ENCODE data around the gene NEDD1. TPM values are rescaled to one million over a fixed set of nuclear protein-coding genes. Genes with fewer than 3 reads are reported as not detected.

The NEDD1 gene
- total RNA-seq, 2 donors from 2014 or later = 8.8 to 11.9 TPM

- Histone ChIP-seq H3K36me3 (peaks cover 8% of the 10 kb centered on the region), H3K27ac (no peak overlapping the region), H3K27me3 (no peaks in the 10 kb centered on the region), H3K4me3 (no peak overlapping the region), H3K9me3 (peaks cover 0 to 6% of the 10 kb centered on the region in 2 donors), H3K4me1 (no peaks in the 10 kb centered on the region)
- no peak for DNase-seq (ENCODE audit: low spot score)
- TF ChIP-seq, protein P1, sequence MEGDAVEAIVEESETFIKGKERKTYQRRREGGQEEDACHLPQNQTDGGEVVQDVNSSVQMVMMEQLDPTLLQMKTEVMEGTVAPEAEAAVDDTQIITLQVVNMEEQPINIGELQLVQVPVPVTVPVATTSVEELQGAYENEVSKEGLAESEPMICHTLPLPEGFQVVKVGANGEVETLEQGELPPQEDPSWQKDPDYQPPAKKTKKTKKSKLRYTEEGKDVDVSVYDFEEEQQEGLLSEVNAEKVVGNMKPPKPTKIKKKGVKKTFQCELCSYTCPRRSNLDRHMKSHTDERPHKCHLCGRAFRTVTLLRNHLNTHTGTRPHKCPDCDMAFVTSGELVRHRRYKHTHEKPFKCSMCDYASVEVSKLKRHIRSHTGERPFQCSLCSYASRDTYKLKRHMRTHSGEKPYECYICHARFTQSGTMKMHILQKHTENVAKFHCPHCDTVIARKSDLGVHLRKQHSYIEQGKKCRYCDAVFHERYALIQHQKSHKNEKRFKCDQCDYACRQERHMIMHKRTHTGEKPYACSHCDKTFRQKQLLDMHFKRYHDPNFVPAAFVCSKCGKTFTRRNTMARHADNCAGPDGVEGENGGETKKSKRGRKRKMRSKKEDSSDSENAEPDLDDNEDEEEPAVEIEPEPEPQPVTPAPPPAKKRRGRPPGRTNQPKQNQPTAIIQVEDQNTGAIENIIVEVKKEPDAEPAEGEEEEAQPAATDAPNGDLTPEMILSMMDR (IDR thresholded peaks at IDR 0.05) = no peak
Observed at GRCh38 chr12:96919510-96920210, 12.6 kb downstream of the NEDD1 start.

- Histone ChIP-seq H3K9me3 (no peaks in the 10 kb centered on the region), H3K27me3 (no peaks in the 10 kb centered on the region), H3K4me1 (no peaks in the 10 kb centered on the region), H3K27ac (no peak overlapping the region), H3K4me3 (no peak overlapping the region), H3K36me3 (peaks cover 32% of the 10 kb centered on the region)
- DNase-seq (ENCODE audit: low spot score) = no peak
- TF ChIP-seq, protein P1 (IDR thresholded peaks at IDR 0.05) = no peak
Observed at GRCh38 chr12:96948782-96949181, 41.7 kb downstream of the NEDD1 start.

DNA sequence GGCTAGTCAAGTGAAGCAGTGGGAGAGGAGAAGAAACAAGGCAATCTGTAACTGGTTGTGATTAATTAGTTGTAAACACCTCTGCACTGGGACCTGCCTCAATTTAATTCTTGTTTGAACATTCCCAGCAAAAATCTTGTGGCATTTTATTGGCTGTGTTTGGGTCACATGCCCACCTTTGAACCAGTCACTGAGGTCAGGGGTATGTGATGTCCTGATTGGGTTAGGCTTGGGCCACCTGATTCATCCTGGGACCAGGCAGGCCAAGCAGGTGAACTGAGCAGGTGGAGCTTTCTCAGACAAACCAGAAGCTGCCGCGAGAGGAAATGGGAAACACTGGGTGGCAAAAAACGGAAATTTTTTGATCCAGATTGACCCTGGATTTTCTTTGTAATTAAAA is 72.5 kb downstream of the NEDD1 start:
- Histone ChIP-seq H3K27ac (no peak overlapping the region), H3K4me3 (no peak overlapping the region), H3K9me3 (no peaks in the 10 kb centered on the region), H3K36me3 (no peaks in the 10 kb centered on the region), H3K4me1 (no peaks in the 10 kb centered on the region), H3K27me3 (no peaks in the 10 kb centered on the region)
- DNase-seq (ENCODE audit: low spot score) = no peak
- TF ChIP-seq, protein P1 (IDR thresholded peaks at IDR 0.05) = no peak

GRCh38 chr12:96980991-96981414 is 73.9 kb downstream of the NEDD1 start:
- TF ChIP-seq, protein P1 (IDR thresholded peaks at IDR 0.05) = no peak
- DNase-seq (ENCODE audit: low spot score) = no peak
- Histone ChIP-seq H3K9me3 (no peaks in the 10 kb centered on the region), H3K4me1 (peaks cover 0 to 8% of the 10 kb centered on the region in 2 donors), H3K4me3 (no peak overlapping the region), H3K27me3 (no peaks in the 10 kb centered on the region), H3K36me3 (no peaks in the 10 kb centered on the region), H3K27ac (no peak overlapping the region)

DNA sequence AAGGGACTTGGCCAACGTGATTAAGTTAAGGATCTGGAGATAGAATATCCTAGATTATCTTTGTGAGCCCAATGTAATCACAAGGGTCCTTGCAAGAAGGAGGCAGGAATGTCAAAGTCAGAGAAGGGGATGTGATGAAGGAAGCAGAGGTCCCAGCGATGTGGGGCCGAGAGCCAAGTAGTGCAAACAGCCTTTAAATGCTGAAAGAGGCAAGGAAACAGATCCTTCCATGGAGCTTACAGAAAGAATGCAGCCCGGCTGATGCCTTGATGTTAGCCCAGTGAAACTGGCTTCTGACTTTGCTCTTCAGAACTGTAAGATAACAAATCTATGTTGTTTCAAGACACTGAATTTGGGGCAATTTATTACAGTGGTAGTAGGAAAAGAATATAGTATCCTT is 74.9 kb downstream of the NEDD1 start:
- no peak overlapping the region for H3K27ac ChIP-seq
- no peaks in the 10 kb centered on the region for H3K9me3 ChIP-seq
- no peaks in the 10 kb centered on the region for H3K27me3 ChIP-seq
- TF ChIP-seq, protein P1 (IDR thresholded peaks at IDR 0.05) = no peak
- H3K4me1 ChIP-seq = peaks cover 0 to 9% of the 10 kb centered on the region in 2 donors
- no peaks in the 10 kb centered on the region for H3K36me3 ChIP-seq
- DNase-seq (ENCODE audit: low spot score) = no peak
- no peak overlapping the region for H3K4me3 ChIP-seq

DNA sequence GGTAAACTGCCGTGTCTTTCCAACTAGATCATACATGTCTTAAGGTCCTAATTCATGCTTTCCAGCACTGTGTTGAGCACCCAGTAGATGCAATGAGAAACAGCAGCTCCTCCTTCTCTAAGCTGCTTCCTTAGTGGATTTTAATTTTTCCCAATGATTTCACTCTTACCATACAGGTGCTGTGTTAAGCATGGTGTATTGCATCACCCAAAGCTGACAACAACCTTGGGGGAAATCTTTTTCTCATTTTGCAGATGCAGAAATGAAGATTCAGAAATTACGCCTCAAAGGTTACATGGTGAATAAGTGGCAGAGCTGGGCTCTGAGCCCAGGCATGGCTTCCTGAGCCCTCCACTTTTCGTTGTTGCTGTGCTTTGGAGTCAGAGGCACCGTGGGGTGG is 75.6 kb downstream of the NEDD1 start:
- TF ChIP-seq, protein P1 (IDR thresholded peaks at IDR 0.05) = no peak

More for the DNA sequence above, 75.6 kb downstream of the NEDD1 start:
- H3K4me1 ChIP-seq = peaks cover 0 to 9% of the 10 kb centered on the region in 2 donors
- H3K27ac ChIP-seq = no peak overlapping the region
- H3K9me3 ChIP-seq = no peaks in the 10 kb centered on the region
- H3K4me3 ChIP-seq = no peak overlapping the region
- H3K27me3 ChIP-seq = no peaks in the 10 kb centered on the region
- no peak for DNase-seq (ENCODE audit: low spot score)
- H3K36me3 ChIP-seq = no peaks in the 10 kb centered on the region
